GM12865 (cell line): ENCODE data around the gene FBXO21.
A peak's percentile ranks its signal among the peaks of the same experiment; 100 is the strongest.
"Not testable (repeated sequence)": the region's sequence is repeated elsewhere in the genome, so short reads cannot be mapped to it uniquely, and the experiment has no call there.

Experiments used
- DNase-seq: peaks from one replicate; pipeline ENCODE4 v3.0.0; 2010; ENCODE audit warnings: low read depth
- H3K4me3 ChIP-seq: 2 replicates; pipeline ENCODE4 v1.5.1; 2011; ENCODE audit warnings: mild to moderate bottlenecking, low read depth, low read length, control low read depth
- CTCF ChIP-seq: IDR thresholded peaks from 2 replicates; pipeline ENCODE4 v1.5.1; 2011; ENCODE audit warnings: low read length, control low read depth, low read depth, inconsistent platforms; ENCODE audit not compliant: insufficient read depth; ENCODE audit errors: missing control alignments

The FBXO21 gene

DNA sequence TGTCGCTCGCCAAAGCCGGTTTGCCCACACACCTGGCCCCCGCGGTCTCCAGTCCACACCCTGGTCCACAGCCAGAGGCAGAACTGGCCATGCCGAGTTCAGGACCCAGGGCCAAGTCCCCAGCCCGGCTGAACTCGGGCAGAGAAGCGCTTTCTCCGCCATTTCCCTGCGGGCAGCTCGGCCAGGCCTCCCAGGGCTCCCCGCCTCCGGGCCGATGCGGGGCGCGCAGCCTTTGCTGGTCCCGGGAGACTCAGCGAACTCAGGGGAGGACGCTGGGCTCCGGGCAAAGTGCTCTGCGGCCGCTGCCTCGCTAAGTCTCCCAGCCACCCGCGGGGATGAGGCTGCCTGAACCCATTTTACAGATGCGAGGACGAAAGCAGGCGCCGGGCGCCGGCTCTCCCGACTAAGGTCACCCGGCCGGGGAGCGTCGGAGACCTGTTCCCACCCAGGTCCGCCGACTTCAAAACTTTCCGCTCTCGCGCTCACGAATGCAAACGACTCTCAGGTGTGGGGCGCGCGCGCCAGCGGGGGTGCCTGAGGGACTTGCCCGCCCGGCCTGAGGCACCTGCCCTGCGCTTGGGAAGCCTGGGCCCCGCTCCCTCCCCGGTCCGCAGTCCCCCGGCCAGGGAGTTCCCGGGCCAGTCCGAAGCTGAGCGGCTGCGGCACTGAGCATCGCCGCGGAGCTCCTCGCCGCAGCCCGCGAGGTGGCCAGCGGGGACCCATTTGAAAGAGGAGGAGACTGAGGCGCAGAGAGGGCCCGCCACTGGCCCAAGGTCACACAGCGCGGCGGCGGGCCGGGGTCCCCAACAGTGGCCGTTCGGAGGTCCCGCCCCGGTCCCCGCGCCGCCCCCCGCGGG is 91.7 kb downstream of the FBXO21 start:
- H3K4me3 ChIP-seq, result peak overlapping the region; percentile 71
- TF ChIP-seq CTCF, result no peak
- peak; percentile 68 for DNase-seq

DNA sequence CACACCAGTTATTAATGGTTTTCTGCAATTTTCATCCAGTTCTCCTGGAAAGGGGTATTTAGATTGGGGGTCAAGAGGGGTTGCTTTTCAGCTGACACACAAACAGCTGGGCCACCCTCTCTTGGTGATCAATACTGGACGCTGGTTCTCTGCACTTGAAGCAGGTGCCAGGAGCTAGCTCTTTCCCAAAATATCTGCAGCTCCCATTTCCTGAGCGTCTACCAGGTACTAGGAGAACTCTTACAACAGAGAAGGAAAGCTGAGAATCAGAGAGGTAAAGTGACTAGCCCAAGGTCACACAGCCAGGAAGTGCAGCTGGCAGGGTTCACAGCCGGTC is 92.3 kb downstream of the FBXO21 start:
- no peak for TF ChIP-seq CTCF
- peak overlapping the region; percentile 71 for H3K4me3 ChIP-seq
- no peak for DNase-seq

DNA sequence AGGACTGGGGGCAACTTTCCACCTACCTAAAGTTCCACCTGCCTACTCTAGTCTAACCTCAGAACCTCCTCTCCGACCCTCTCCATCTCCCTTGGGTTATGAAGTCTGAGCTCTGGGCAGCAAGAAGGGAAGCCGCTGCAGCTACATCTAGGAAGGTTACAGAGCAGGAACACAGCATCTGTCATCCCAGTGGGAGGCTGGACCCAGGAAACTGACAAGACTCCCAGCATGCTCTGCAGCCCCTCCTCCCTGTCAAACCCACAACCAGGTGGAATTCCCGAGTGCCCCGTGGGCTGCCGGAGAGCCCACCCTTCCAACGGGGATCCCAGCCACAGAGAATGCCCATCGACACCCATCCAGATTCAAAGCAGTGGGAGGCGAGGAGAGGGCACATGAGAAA is 93.1 kb downstream of the FBXO21 start:
- H3K4me3 ChIP-seq, result no peak overlapping the region
- DNase-seq, result no peak
- TF ChIP-seq CTCF, result no peak

DNA sequence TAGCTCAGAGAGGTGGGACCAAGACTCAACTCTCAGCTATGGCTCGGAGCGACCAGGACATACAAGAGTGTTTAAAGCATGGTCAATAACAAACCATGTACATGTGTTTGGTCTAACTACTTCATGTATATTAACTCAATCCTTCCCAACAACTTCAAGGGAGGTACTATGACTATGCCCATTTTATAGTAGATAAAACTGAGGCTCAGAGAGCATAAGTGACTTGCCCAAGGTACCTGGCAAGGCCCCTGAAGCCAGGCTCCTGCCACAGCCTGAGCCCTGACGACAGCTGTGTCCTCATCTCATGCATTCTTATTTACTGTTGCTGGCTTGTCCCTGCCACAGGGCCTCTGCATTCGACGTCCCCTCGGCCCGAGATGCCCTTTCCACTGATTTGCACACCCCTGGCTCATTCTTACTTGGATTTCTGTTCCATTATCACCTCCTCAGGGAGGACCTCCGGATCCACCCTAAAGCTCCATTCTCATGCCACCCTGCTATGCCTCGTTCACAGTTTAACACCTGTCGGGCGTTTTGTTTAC is 93.7 kb downstream of the FBXO21 start:
- TF ChIP-seq CTCF, result no peak
- no peak for DNase-seq
- H3K4me3 ChIP-seq, result no peak overlapping the region

- DNase-seq, H3K4me3 ChIP-seq: not testable (repeated sequence)
These were observed 95.1 kb downstream of the FBXO21 start for GRCh38 chr12:117095191-117095590.

DNA sequence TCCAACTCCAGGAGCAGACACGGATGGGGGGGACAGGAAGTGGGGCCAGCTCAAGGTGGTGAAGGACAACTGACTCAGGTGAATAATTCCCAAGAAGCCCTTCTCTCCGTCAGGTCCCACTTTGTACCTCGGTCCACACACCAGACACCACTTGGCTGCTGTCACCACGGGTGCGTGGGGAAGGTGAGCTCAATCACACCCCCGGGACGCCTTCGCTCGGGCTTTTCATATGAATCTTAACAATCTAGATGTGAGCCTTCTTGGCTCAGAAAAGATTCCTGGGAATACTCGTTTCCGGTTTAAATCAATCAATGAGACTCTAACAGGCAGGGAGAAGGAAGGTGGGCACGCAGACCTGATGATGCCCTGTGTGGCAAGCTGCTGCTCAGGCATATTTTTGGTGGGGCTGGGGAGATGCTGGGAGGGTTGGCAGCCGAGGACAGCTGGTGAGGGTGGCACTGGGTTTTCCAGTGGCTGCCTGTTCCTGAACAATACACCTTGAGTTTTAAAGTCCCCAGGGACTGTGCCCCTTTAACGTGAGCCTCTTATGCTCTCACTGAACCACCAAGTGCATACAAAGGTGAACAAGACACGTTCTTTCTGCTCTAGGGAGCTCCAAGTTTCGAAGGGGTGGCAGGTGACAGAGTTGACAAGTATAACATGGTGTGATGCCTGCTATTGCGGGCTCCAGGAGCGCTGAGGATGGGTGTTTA is 96.2 kb downstream of the FBXO21 start:
- H3K4me3 ChIP-seq, result no peak overlapping the region
- no peak for DNase-seq
- TF ChIP-seq CTCF, result no peak

- H3K4me3 ChIP-seq, result no peak overlapping the region
- no peak for DNase-seq
- TF ChIP-seq CTCF, result no peak
These were observed 96.8 kb downstream of the FBXO21 start for GRCh38 chr12:117093431-117093830.
